Activated CD8-positive, alpha-beta memory T cell treated with anti-CD3 and anti-CD28 coated beads, Interleukin-2, amount 50 U/mL, for 24 hours (primary cell): ENCODE results near the gene AMDHD2.
"Not testable (repeated sequence)": the region's sequence is repeated elsewhere in the genome, so short reads cannot be mapped to it uniquely, and the experiment has no call there.

Source experiments
- DNase-seq: peaks from one replicate; pipeline ENCODE4 v3.0.0-alpha.2; 2020; ENCODE audit errors: extremely low read depth

AMDHD2 gene

GRCh38 chr16:2580143-2580542 is 60.0 kb downstream of the AMDHD2 start:
- not testable (repeated sequence) for DNase-seq

- DNase-seq, result not testable (repeated sequence)
These were observed 60.6 kb downstream of the AMDHD2 start for GRCh38 chr16:2580818-2581217.
